Stimulated activated CD4-positive, alpha-beta T cell treated with anti-CD3 and anti-CD28 coated beads, Interleukin-4, amount 100 ng/mL, for 1 hour (primary cell): ENCODE data around the gene PDGFD.
"Not testable (repeated sequence)": the region's sequence is repeated elsewhere in the genome, so short reads cannot be mapped to it uniquely, and the experiment has no call there.

Source experiments
- DNase-seq: peaks from one replicate; pipeline ENCODE4 v3.0.0-alpha.2; 2020

Gene PDGFD

GRCh38 chr11:104051778-104052177 is 112.2 kb downstream of the PDGFD start:
- no peak for DNase-seq

- DNase-seq, result no peak
Measured at GRCh38 chr11:104049116-104049515, 114.8 kb downstream of the PDGFD start.

- not testable (repeated sequence) for DNase-seq
Measured at GRCh38 chr11:104046858-104047257, 117.1 kb downstream of the PDGFD start.

- DNase-seq, result no peak
Measured at GRCh38 chr11:104046331-104046730, 117.6 kb downstream of the PDGFD start.

- DNase-seq, result no peak
Measured at GRCh38 chr11:104043678-104044239, 120.2 kb downstream of the PDGFD start.

- DNase-seq, result no peak
Measured at GRCh38 chr11:104043142-104043541, 120.8 kb downstream of the PDGFD start.

GRCh38 chr11:104041792-104042191 is 122.2 kb downstream of the PDGFD start:
- DNase-seq, result no peak

- DNase-seq, result no peak
Measured at GRCh38 chr11:104036995-104037394, 127.0 kb downstream of the PDGFD start.

- no peak for DNase-seq
Measured at GRCh38 chr11:104036588-104036987, 127.4 kb downstream of the PDGFD start, which contains the start of gene DDI1. TSS of gene DDI1 (plus strand) at chr11:104036640. CDS start at chr11:104036823, 183 bp downstream.

GRCh38 chr11:104033561-104033960 is 130.4 kb downstream of the PDGFD start:
- no peak for DNase-seq

- no peak for DNase-seq
Measured at GRCh38 chr11:104033134-104033533, 130.8 kb downstream of the PDGFD start.

- no peak for DNase-seq
Measured at GRCh38 chr11:104028476-104029263, 135.3 kb downstream of the PDGFD start.

- DNase-seq, result no peak
Measured at GRCh38 chr11:104024572-104024971, 139.4 kb downstream of the PDGFD start.

GRCh38 chr11:104015649-104016415 is 148.1 kb downstream of the PDGFD start:
- no peak for DNase-seq

GRCh38 chr11:104011044-104011443 is 152.9 kb downstream of the PDGFD start:
- DNase-seq, result no peak

GRCh38 chr11:104009744-104010143 is 154.2 kb downstream of the PDGFD start:
- DNase-seq, result no peak

GRCh38 chr11:104005234-104005855 is 158.6 kb downstream of the PDGFD start:
- DNase-seq, result no peak

- no peak for DNase-seq
Measured at GRCh38 chr11:104003491-104003890, 160.5 kb downstream of the PDGFD start.

- DNase-seq, result no peak
Measured at GRCh38 chr11:104001561-104002056, 162.3 kb downstream of the PDGFD start.

GRCh38 chr11:104000798-104001197 is 163.1 kb downstream of the PDGFD start:
- no peak for DNase-seq

- DNase-seq, result no peak
Measured at GRCh38 chr11:103998826-103999508, 165.0 kb downstream of the PDGFD start.

- DNase-seq, result no peak
Measured at GRCh38 chr11:103997082-103997481, 166.9 kb downstream of the PDGFD start.
